Testis (tissue), 2 donors: ENCODE measurements around the gene CES4A.

Experiments
- POLR2A ChIP-seq: fragments of 450-650 bp; IDR thresholded peaks from one replicate; pipeline ENCODE4 v1.6.1; 2017; ENCODE audit warnings: antibody characterized with exemption, mild to moderate bottlenecking, moderate library complexity
- TF ChIP-seq, protein P1 (sequence below), 3 experiments: fragments of 450-650 bp in 2 of 3; fragments of 200-600 bp in 1 of 3; sonication (generic) in 1 of 3; IDR thresholded peaks; one replicate each; pipeline ENCODE4 v1.5.1; 2016 to 2019; ENCODE audit warnings: antibody characterized with exemption in 3 of 3, mild to moderate bottlenecking in 2 of 3, moderate library complexity in 1 of 3

DNA sequence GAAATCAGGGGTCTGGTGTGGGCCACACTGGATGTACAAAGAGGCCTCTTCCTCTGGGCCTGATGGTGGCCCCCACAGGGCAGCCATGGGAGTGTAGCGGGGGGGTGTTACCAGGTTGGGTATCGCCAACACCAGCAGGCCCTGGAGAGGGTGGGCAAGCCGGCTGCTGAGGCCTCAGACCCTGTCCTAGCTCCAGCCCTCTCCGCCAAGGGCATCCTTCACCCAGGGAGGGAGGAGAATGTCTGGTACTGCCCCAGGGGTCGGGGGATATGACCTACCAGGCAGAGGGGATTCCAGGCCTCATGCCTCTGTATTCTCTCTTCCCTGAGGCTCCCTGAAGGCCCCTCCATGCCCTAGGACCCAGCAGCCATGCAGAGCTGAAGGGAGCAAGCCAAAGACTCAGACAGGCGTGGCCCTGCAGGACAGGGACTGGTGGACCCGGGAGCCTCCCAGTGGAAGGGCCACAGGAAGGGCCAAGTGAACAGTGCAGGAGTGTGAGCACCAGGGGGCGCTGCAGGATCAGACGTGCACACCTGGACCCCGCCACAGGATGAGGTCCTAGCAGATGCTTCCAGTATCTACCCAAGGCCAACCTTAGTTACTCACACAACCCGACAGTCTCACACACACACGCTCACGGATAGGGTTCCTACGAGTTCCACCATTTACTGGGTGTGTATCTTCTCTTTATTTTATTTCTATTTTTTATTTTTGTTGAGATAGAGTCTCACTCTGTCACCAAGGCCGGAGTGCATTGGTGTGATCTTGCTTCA, 10.9 kb upstream of the CES4A start:
- TF ChIP-seq, protein P1, sequence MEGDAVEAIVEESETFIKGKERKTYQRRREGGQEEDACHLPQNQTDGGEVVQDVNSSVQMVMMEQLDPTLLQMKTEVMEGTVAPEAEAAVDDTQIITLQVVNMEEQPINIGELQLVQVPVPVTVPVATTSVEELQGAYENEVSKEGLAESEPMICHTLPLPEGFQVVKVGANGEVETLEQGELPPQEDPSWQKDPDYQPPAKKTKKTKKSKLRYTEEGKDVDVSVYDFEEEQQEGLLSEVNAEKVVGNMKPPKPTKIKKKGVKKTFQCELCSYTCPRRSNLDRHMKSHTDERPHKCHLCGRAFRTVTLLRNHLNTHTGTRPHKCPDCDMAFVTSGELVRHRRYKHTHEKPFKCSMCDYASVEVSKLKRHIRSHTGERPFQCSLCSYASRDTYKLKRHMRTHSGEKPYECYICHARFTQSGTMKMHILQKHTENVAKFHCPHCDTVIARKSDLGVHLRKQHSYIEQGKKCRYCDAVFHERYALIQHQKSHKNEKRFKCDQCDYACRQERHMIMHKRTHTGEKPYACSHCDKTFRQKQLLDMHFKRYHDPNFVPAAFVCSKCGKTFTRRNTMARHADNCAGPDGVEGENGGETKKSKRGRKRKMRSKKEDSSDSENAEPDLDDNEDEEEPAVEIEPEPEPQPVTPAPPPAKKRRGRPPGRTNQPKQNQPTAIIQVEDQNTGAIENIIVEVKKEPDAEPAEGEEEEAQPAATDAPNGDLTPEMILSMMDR (IDR thresholded peaks at IDR 0.05): peak; percentile 95 to 99 (median 98)
- no peak for TF ChIP-seq POLR2A
